Erythroblast (primary cell): ENCODE data around the gene CYP24A1.

Experiments used
- GATA1 ChIP-seq: IDR thresholded peaks from 2 replicates; pipeline ENCODE4 v1.6.1; 2011; ENCODE audit warnings: low read depth, mild to moderate bottlenecking, control low read depth, low read length, moderate library complexity
- POLR2A ChIP-seq: IDR thresholded peaks from 2 replicates; pipeline ENCODE4 v1.6.1; 2011; ENCODE audit warnings: mild to moderate bottlenecking, low read length

GRCh38 chr20:54188132-54188849 is 14.5 kb upstream of the CYP24A1 start:
- TF ChIP-seq POLR2A: no peak
- TF ChIP-seq GATA1: no peak
